Measurements from ENCODE around the gene COL8A2. TPM values are rescaled to one million over a fixed set of nuclear protein-coding genes. Genes with fewer than 3 reads are reported as not detected.

The COL8A2 gene
- total and polyA plus RNA-seq, 2 experiments from 2014 or later, result 3.2 to 30.5 TPM

DNA sequence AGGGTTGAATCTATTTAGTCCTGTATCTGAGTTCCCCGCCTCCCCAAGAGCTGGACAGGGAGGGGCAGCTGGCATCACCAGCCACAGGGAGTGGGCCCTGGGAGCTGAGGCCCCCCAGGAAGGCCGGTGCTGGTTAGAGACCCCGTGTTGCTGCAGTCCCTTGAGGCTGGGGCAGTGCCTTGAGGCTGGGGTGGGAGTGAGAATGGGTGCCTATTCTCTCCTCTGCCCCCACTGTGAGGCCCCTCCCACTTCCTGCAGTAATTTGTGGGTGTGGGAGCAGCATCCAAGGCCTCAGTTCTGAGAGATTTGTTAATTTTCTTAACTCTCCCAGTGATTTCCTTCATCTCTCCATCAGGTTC, 26.8 kb upstream of the COL8A2 start:
- H3F3A ChIP-seq (ENCODE audit: insufficient read depth), result peaks cover 20% of the 10 kb centered on the region
- 6 to 15% methylated on average over 3 of the region's 3 CpGs for WGBS, 2 experiments (ENCODE audit: low coverage in 1 of 2, low lambda C conversion rate in 2 of 2, missing lambda C conversion rate in 2 of 2)
- in situ Hi-C loops (cut with MboI), result no loop called here
- H3K9me3 ChIP-seq (ENCODE audit: low read depth), result no peaks in the 10 kb centered on the region
- no peaks in the 10 kb centered on the region for H4K20me1 ChIP-seq (ENCODE audit: insufficient read depth)
- H3K9me2 ChIP-seq (ENCODE audit: insufficient read depth), result no peaks in the 10 kb centered on the region
- H2AFZ ChIP-seq, result peak overlapping the region; percentile 68
- H3K36me3 ChIP-seq (ENCODE audit: low read depth), result no peaks in the 10 kb centered on the region
- peak overlapping the region; percentile 44 for H3K4me3 ChIP-seq
- no peaks in the 10 kb centered on the region for H3K27me3 ChIP-seq (replicated peaks; ENCODE audit: insufficient read depth)
- peaks cover 40% of the 10 kb centered on the region for H3K4me1 ChIP-seq (ENCODE audit: insufficient read depth)
- DNase-seq, result peak; percentile 59
- TF ChIP-seq EZH2 (IDR thresholded peaks at IDR 0.05; ENCODE audit: insufficient read depth, poor library complexity, severe bottlenecking) (no peak), EZH2phosphoT487 (IDR thresholded peaks at IDR 0.05; ENCODE audit: insufficient read depth, low read depth) (no peak)
- H3K79me2 ChIP-seq (ENCODE audit: insufficient read depth), result peaks cover 42% of the 10 kb centered on the region
- H3K27ac ChIP-seq, result peak overlapping the region; percentile 99
- peak overlapping the region; percentile 80 for H3K4me2 ChIP-seq (ENCODE audit: unreplicated experiment)
- H3K9ac ChIP-seq, result peak overlapping the region; percentile 87

DNA sequence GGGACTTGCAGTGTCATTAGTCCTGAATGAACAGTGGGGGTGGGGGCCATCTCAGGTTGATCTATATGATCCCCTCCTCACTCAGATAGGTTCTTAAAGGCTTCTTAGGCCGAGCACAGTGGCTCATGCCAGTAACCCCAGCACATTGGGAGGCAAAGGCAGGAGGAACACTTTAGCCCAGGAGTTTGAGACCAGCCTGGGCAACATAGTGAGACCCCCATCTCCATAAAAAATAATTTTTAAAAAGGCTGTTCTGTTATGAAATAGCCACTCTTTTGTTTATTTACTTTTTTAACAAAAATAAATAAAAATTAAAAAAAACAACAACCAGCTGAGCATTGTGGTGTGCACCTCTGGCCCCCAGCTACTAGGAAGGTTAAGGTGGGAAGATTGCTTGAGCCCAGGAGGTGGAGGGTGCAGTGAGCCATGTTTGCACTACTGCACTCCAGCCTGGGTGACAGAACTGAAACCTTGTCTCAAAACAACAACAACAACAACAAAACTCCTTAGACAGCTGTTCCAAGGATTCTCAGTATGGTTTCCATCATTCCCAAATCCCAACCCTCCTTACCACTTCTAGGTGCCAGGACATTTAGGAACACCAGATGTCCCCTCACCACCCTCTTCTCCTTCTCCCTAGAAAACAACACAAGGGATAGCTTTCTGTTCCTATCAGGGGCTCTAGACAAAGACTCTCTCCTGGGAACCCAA, 26.3 kb upstream of the COL8A2 start:
- peak overlapping the region; percentile 80 for H3K4me2 ChIP-seq (ENCODE audit: unreplicated experiment)
- peaks cover 42% of the 10 kb centered on the region for H3K79me2 ChIP-seq (ENCODE audit: insufficient read depth)
- H2AFZ ChIP-seq, result peak overlapping the region; percentile 68
- in situ Hi-C loops (cut with MboI), result no loop called here
- H3F3A ChIP-seq (ENCODE audit: insufficient read depth), result peaks cover 20% of the 10 kb centered on the region
- no peaks in the 10 kb centered on the region for H4K20me1 ChIP-seq (ENCODE audit: insufficient read depth)
- no peaks in the 10 kb centered on the region for H3K36me3 ChIP-seq (ENCODE audit: low read depth)
- H3K4me3 ChIP-seq, result peak overlapping the region; percentile 44
- no peaks in the 10 kb centered on the region for H3K9me2 ChIP-seq (ENCODE audit: insufficient read depth)
- TF ChIP-seq EZH2phosphoT487 (IDR thresholded peaks at IDR 0.05; ENCODE audit: insufficient read depth, low read depth) (no peak), EZH2 (IDR thresholded peaks at IDR 0.05; ENCODE audit: insufficient read depth, poor library complexity, severe bottlenecking) (no peak)
- no peak for DNase-seq
- H3K9me3 ChIP-seq (ENCODE audit: low read depth), result no peaks in the 10 kb centered on the region
- peak overlapping the region; percentile 99 for H3K27ac ChIP-seq
- H3K9ac ChIP-seq, result peak overlapping the region; percentile 87
- H3K27me3 ChIP-seq (replicated peaks; ENCODE audit: insufficient read depth), result no peaks in the 10 kb centered on the region
- H3K4me1 ChIP-seq (ENCODE audit: insufficient read depth), result peaks cover 40% of the 10 kb centered on the region
- WGBS, 2 experiments (ENCODE audit: low coverage in 1 of 2, low lambda C conversion rate in 2 of 2, missing lambda C conversion rate in 2 of 2), result 0% methylated on average over 1 of the region's 1 CpG

DNA sequence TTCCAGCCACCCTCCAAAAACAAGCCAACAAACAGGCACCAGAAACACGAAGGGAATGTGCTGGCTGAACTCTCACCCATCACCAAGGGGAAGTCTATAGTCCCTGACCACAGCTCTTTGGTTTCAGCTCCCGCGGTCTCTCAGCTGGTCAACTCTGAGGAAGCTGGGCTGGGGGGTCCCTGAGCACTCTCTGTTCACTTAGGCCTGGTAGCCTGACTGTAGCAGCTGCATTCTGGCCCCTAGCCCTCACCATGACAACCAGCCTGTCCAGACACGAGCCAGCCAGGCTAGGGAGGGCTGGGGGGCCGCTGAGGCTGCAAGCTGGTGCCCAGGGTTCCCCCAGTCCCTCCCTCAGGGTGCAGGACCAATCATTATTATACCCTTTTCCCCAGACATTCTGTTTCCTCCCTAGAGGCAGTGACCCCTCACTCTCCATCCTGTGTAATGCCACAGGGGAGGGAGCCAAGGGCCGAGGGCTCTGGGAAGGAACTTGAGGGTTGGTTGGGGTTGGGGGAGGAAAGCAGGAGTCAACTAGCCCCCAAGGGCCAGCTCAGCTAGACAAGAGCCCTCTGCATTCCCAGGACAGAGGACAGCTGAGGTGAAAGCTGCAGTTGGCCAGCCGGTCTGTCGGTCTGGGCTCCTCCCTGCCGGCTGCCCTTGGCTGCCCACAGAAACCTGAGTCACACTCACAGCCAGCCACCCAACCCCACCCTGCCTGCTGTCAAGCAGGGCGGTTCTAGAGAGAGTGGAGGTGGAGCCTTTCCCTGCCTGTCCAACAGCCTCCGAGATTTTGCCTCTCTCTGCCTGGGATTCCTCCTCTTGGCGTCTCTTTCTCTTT, 25.5 kb upstream of the COL8A2 start:
- in situ Hi-C loops (cut with MboI), result no loop called here
- DNase-seq, result peak; percentile 99
- Histone ChIP-seq H3K79me2 (ENCODE audit: insufficient read depth) (peaks cover 45% of the 10 kb centered on the region), H3K9me2 (ENCODE audit: insufficient read depth) (no peaks in the 10 kb centered on the region), H3F3A (ENCODE audit: insufficient read depth) (peaks cover 20% of the 10 kb centered on the region), H3K36me3 (ENCODE audit: low read depth) (no peaks in the 10 kb centered on the region), H3K27ac (peak overlapping the region; percentile 99), H3K9ac (peak overlapping the region; percentile 87), H4K20me1 (ENCODE audit: insufficient read depth) (no peaks in the 10 kb centered on the region), H3K27me3 (replicated peaks; ENCODE audit: insufficient read depth) (no peaks in the 10 kb centered on the region), H2AFZ (peak overlapping the region; percentile 57), H3K9me3 (ENCODE audit: low read depth) (no peaks in the 10 kb centered on the region), H3K4me1 (ENCODE audit: insufficient read depth) (peaks cover 40% of the 10 kb centered on the region), H3K4me3 (peak overlapping the region; percentile 56), H3K4me2 (ENCODE audit: unreplicated experiment) (peak overlapping the region; percentile 80)
- whole genome bisulfite sequencing, 2 experiments (ENCODE audit: low coverage in 1 of 2, low lambda C conversion rate in 2 of 2, missing lambda C conversion rate in 2 of 2), result 4 to 8% methylated on average over 12 of the region's 12 CpGs
- TF ChIP-seq EZH2 (IDR thresholded peaks at IDR 0.05; ENCODE audit: insufficient read depth, poor library complexity, severe bottlenecking) (no peak), EZH2phosphoT487 (IDR thresholded peaks at IDR 0.05; ENCODE audit: insufficient read depth, low read depth) (no peak)

DNA sequence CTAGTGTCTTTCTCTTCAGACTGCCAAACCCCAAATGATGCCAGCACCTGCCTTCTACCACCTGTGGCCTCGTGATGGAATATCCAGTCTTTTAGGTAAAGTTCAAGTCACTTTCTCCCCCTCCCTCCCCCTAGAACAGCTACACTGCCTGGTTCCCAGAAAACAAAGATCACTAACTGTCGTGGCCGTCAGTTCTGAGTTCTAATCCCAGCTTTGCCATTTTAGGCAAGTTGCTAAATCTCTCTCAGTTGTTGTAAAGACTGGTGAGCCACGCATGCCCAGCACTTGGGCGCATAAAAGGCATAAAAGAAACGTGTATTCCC, 24.9 kb upstream of the COL8A2 start:
- no peaks in the 10 kb centered on the region for H3K36me3 ChIP-seq (ENCODE audit: low read depth)
- H3K9ac ChIP-seq, result peak overlapping the region; percentile 87
- no peaks in the 10 kb centered on the region for H4K20me1 ChIP-seq (ENCODE audit: insufficient read depth)
- TF ChIP-seq EZH2 (IDR thresholded peaks at IDR 0.05; ENCODE audit: insufficient read depth, poor library complexity, severe bottlenecking), result no peak
- no peak for TF ChIP-seq EZH2phosphoT487 (IDR thresholded peaks at IDR 0.05; ENCODE audit: insufficient read depth, low read depth)
- H3K27me3 ChIP-seq (replicated peaks; ENCODE audit: insufficient read depth), result no peaks in the 10 kb centered on the region
- no peaks in the 10 kb centered on the region for H3K9me2 ChIP-seq (ENCODE audit: insufficient read depth)
- H3F3A ChIP-seq (ENCODE audit: insufficient read depth), result peaks cover 20% of the 10 kb centered on the region
- H3K27ac ChIP-seq, result peak overlapping the region; percentile 99
- H3K9me3 ChIP-seq (ENCODE audit: low read depth), result no peaks in the 10 kb centered on the region
- peaks cover 45% of the 10 kb centered on the region for H3K79me2 ChIP-seq (ENCODE audit: insufficient read depth)
- peak overlapping the region; percentile 80 for H3K4me2 ChIP-seq (ENCODE audit: unreplicated experiment)
- peaks cover 36% of the 10 kb centered on the region for H3K4me1 ChIP-seq (ENCODE audit: insufficient read depth)
- WGBS, 2 experiments (ENCODE audit: low coverage in 1 of 2, low lambda C conversion rate in 2 of 2, missing lambda C conversion rate in 2 of 2), result 5 to 8% methylated on average over 6 of the region's 6 CpGs
- in situ Hi-C loops (cut with MboI), result no loop called here
- H3K4me3 ChIP-seq, result peak overlapping the region; percentile 56
- no peak for DNase-seq
- H2AFZ ChIP-seq, result peak overlapping the region; percentile 30; the same call in 1 of the 2 replicates
